ENCODE data around the gene TBC1D10A. TPM values are rescaled to one million over a fixed set of nuclear protein-coding genes. Genes with fewer than 3 reads are reported as not detected.

The TBC1D10A gene
- total RNA-seq, 1 experiment from 2014 or later = 11.1 TPM

DNA sequence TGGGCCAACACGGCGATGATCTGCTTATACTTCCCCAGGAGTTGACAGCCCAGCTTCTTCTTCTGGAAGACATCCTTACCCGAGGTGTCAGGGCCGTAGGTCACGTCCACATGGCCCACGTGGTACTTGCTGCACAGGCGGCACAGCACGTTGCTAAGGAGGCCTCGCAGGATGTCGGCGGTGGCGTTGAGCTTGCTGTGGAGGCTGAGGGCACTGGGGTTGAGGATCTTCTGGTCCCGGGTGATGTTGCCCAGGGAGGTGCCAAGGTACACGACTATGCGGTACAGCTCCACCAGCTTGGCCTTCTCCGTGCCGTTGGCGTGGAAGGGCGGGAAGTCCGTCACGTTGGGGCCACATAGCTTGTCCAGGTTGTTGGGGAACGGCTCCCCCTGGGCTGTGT is 83.1 kb downstream of the TBC1D10A start:
- ChIA-PET POLR2A (no interaction called here), CTCF (no interaction called here)
- H3K4me1 Mint-ChIP-seq = peaks cover 41% of the 10 kb centered on the region

More for the DNA sequence above, 83.1 kb downstream of the TBC1D10A start:
- H3K4me3 Mint-ChIP-seq = no peak overlapping the region
- no peak for ATAC-seq
- DNase-seq (ENCODE audit: low spot score) = no peak
- no peaks in the 10 kb centered on the region for H3K27me3 Mint-ChIP-seq (ENCODE audit: low read depth)
- H3K9me3 Mint-ChIP-seq = no peaks in the 10 kb centered on the region
- no peak overlapping the region for H3K27ac Mint-ChIP-seq
- TF ChIP-seq, protein P1, sequence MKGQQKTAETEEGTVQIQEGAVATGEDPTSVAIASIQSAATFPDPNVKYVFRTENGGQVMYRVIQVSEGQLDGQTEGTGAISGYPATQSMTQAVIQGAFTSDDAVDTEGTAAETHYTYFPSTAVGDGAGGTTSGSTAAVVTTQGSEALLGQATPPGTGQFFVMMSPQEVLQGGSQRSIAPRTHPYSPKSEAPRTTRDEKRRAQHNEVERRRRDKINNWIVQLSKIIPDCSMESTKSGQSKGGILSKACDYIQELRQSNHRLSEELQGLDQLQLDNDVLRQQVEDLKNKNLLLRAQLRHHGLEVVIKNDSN (CRISPR knock-in tag; IDR thresholded peaks at IDR 0.05) = no peak
- peaks cover 12% of the 10 kb centered on the region; the same call in 1 of the 2 replicates for H3K36me3 Mint-ChIP-seq

Other genes with a start within 250 kb of the TBC1D10A start
- gene HORMAD2, start 246.5 kb downstream of the TBC1D10A start, total RNA-seq (2021) = not detected in 3 replicates
- 4.6 to 7.2 TPM (median 6.1 TPM) in 3 replicates for gene LIF, start 80.2 kb downstream of the TBC1D10A start, total RNA-seq (2021)
- gene OSM, start 60.1 kb downstream of the TBC1D10A start, total RNA-seq (2021) = not detected in 3 replicates
- gene CASTOR1, start 37.4 kb downstream of the TBC1D10A start, total RNA-seq (2021) = 15.8 to 18.6 TPM (median 16.0 TPM) in 3 replicates
- 214 to 272 TPM (median 227 TPM) in 3 replicates for gene SF3A1, start 30.0 kb upstream of the TBC1D10A start, total RNA-seq (2021)
- gene CCDC157, start 30.1 kb upstream of the TBC1D10A start, total RNA-seq (2021) = 3.8 to 6.5 TPM (median 4.2 TPM) in 3 replicates
- gene RNF215, start 60.5 kb upstream of the TBC1D10A start, total RNA-seq (2021) = 25.4 to 28.6 TPM (median 27.6 TPM) in 3 replicates
- gene SEC14L2, start 70.1 kb upstream of the TBC1D10A start, total RNA-seq (2021) = 2.4 to 3.9 TPM (median 3.9 TPM) in 3 replicates
- gene MTFP1, start 98.8 kb upstream of the TBC1D10A start, total RNA-seq (2021) = 75.0 to 78.7 TPM (median 75.5 TPM) in 3 replicates
- gene SEC14L3, start 145.1 kb upstream of the TBC1D10A start, total RNA-seq (2021) = not detected in 3 replicates
- 1.9 to 2.9 TPM (median 2.8 TPM) in 3 replicates for gene SEC14L4, start 178.8 kb upstream of the TBC1D10A start, total RNA-seq (2021)
- 1.6 to 2.0 TPM (median 1.7 TPM) in 3 replicates for gene SEC14L6, start 219.8 kb upstream of the TBC1D10A start, total RNA-seq (2021)
- 11.0 to 11.6 TPM (median 11.2 TPM) in 3 replicates for gene GAL3ST1, start 247.7 kb upstream of the TBC1D10A start, total RNA-seq (2021)